Activated T-helper 1 cell treated with Interleukin-2 at 50 U/mL for 16 hours (primary cell): ENCODE measurements around the gene GNG14.
"Not testable (repeated sequence)": the region's sequence is repeated elsewhere in the genome, so short reads cannot be mapped to it uniquely, and the experiment has no call there.

Experiments
- DNase-seq: peaks from one replicate; pipeline ENCODE4 v3.0.0-alpha.2; 2020; ENCODE audit warnings: low read depth

Gene GNG14

GRCh38 chr19:12723641-12724426 lies 36.0 kb downstream of the GNG14 start, which contains the start of gene TNPO2:
TSS of gene TNPO2 (minus strand) at chr19:12723932. CDS start at chr19:12720977, 2,955 bp downstream.
- peak; percentile 32 for DNase-seq

- DNase-seq, result not testable (repeated sequence)
Observed at GRCh38 chr19:12725612-12726011, 37.8 kb downstream of the GNG14 start.

- no peak for DNase-seq
Observed at GRCh38 chr19:12726988-12727316, 39.2 kb downstream of the GNG14 start.

GRCh38 chr19:12727745-12728433 lies 40.1 kb downstream of the GNG14 start:
- DNase-seq, result no peak

GRCh38 chr19:12730064-12730463 lies 42.3 kb downstream of the GNG14 start:
- no peak for DNase-seq

- DNase-seq, result no peak
Observed at GRCh38 chr19:12731337-12731736, 43.5 kb downstream of the GNG14 start.

GRCh38 chr19:12733369-12734214 lies 45.8 kb downstream of the GNG14 start:
- DNase-seq, result no peak

- peak; percentile 60 for DNase-seq
Observed at GRCh38 chr19:12736995-12737834, 49.4 kb downstream of the GNG14 start, which contains the start of gene GET3. TSS of gene GET3 (plus strand) at chr19:12737497. CDS start at chr19:12737506, 9 bp downstream.

- no peak for DNase-seq
Observed at GRCh38 chr19:12737835-12738351, 50.1 kb downstream of the GNG14 start.
